Stimulated activated memory B cell treated with anti-CD40 and anti-IgM and Interleukin-4, amounts not matched to agents 10 μg/mL and 1 μg/mL and 100 μg/mL, for 72 hours (primary cell): Measurements from ENCODE around the gene PTPRM.

Experiments used
- ATAC-seq: fragments of 150-1000 bp; cut with Tn5 transposase; 2 replicates; pipeline ENCODE4 v1.10.0; 2021
- H3K27ac Mint-ChIP-seq: one replicate; pipeline ENCODE4 v1.8.0; 2022; ENCODE audit warnings: mild to moderate bottlenecking, mixed read lengths
- H3K27me3 Mint-ChIP-seq: one replicate; pipeline ENCODE4 v1.8.0; 2022; ENCODE audit warnings: mixed read lengths
- H3K36me3 Mint-ChIP-seq: one replicate; pipeline ENCODE4 v1.8.0; 2022; ENCODE audit warnings: mixed read lengths
- H3K4me1 Mint-ChIP-seq: one replicate; pipeline ENCODE4 v1.8.0; 2022; ENCODE audit warnings: mixed read lengths
- H3K4me3 Mint-ChIP-seq: one replicate; pipeline ENCODE4 v1.8.0; 2022; ENCODE audit warnings: mild to moderate bottlenecking, moderate library complexity, mixed read lengths
- H3K9me3 Mint-ChIP-seq: one replicate; pipeline ENCODE4 v1.8.0; 2022; ENCODE audit warnings: mixed read lengths

PTPRM gene

GRCh38 chr18:7558769-7559168 is 8.3 kb upstream of the PTPRM start:
- no peaks in the 10 kb centered on the region for H3K9me3 Mint-ChIP-seq
- H3K4me3 Mint-ChIP-seq, result no peak overlapping the region
- ATAC-seq, result no peak
- no peak overlapping the region for H3K27ac Mint-ChIP-seq
- no peaks in the 10 kb centered on the region for H3K36me3 Mint-ChIP-seq
- no peaks in the 10 kb centered on the region for H3K4me1 Mint-ChIP-seq
- no peaks in the 10 kb centered on the region for H3K27me3 Mint-ChIP-seq

GRCh38 chr18:7559709-7560319 is 7.3 kb upstream of the PTPRM start:
- ATAC-seq, result no peak
- Mint-ChIP-seq H3K27ac (no peak overlapping the region), H3K9me3 (no peaks in the 10 kb centered on the region), H3K4me1 (no peaks in the 10 kb centered on the region), H3K36me3 (no peaks in the 10 kb centered on the region), H3K27me3 (peaks cover 4% of the 10 kb centered on the region), H3K4me3 (no peak overlapping the region)

GRCh38 chr18:7561909-7562460 is 5.1 kb upstream of the PTPRM start:
- Mint-ChIP-seq H3K4me1 (no peaks in the 10 kb centered on the region), H3K27me3 (peaks cover 20% of the 10 kb centered on the region), H3K36me3 (no peaks in the 10 kb centered on the region), H3K4me3 (no peak overlapping the region), H3K27ac (no peak overlapping the region), H3K9me3 (no peaks in the 10 kb centered on the region)
- no peak for ATAC-seq

- Mint-ChIP-seq H3K4me1 (no peaks in the 10 kb centered on the region), H3K27ac (no peak overlapping the region), H3K9me3 (no peaks in the 10 kb centered on the region), H3K27me3 (peaks cover 20% of the 10 kb centered on the region), H3K36me3 (no peaks in the 10 kb centered on the region), H3K4me3 (no peak overlapping the region)
- no peak for ATAC-seq
Measured at GRCh38 chr18:7562491-7562890, 4.6 kb upstream of the PTPRM start.

- no peaks in the 10 kb centered on the region for H3K36me3 Mint-ChIP-seq
- no peak overlapping the region for H3K4me3 Mint-ChIP-seq
- H3K4me1 Mint-ChIP-seq, result no peaks in the 10 kb centered on the region
- no peaks in the 10 kb centered on the region for H3K9me3 Mint-ChIP-seq
- peaks cover 38% of the 10 kb centered on the region for H3K27me3 Mint-ChIP-seq
- no peak for ATAC-seq
- H3K27ac Mint-ChIP-seq, result no peak overlapping the region
Measured at GRCh38 chr18:7565677-7566076, 1.4 kb upstream of the PTPRM start.

GRCh38 chr18:7566244-7566566 is 911 bp upstream of the PTPRM start:
- Mint-ChIP-seq H3K4me3 (no peak overlapping the region), H3K4me1 (no peaks in the 10 kb centered on the region)

GRCh38 chr18:7567474-7568425 is 634 bp downstream of the PTPRM start:
- H3K4me1 Mint-ChIP-seq, result no peaks in the 10 kb centered on the region
- no peaks in the 10 kb centered on the region for H3K9me3 Mint-ChIP-seq
- H3K36me3 Mint-ChIP-seq, result no peaks in the 10 kb centered on the region
- no peak overlapping the region for H3K4me3 Mint-ChIP-seq
- H3K27ac Mint-ChIP-seq, result no peak overlapping the region
- peak; percentile 34 for ATAC-seq
- H3K27me3 Mint-ChIP-seq, result peaks cover 40% of the 10 kb centered on the region

More at GRCh38 chr18:7566244-7566566, 911 bp upstream of the PTPRM start:
- H3K27me3 Mint-ChIP-seq, result peaks cover 40% of the 10 kb centered on the region
- H3K36me3 Mint-ChIP-seq, result no peaks in the 10 kb centered on the region
- ATAC-seq, result no peak
- no peak overlapping the region for H3K27ac Mint-ChIP-seq
- H3K9me3 Mint-ChIP-seq, result no peaks in the 10 kb centered on the region

- H3K9me3 Mint-ChIP-seq, result peaks cover 4% of the 10 kb centered on the region
- no peaks in the 10 kb centered on the region for H3K36me3 Mint-ChIP-seq
- H3K27me3 Mint-ChIP-seq, result peaks cover 40% of the 10 kb centered on the region
- no peak overlapping the region for H3K27ac Mint-ChIP-seq
- peak; percentile 10 for ATAC-seq
- H3K4me3 Mint-ChIP-seq, result no peak overlapping the region
- no peaks in the 10 kb centered on the region for H3K4me1 Mint-ChIP-seq
Measured at GRCh38 chr18:7568426-7568825, 1.3 kb downstream of the PTPRM start.

GRCh38 chr18:7571626-7572025 is 4.5 kb downstream of the PTPRM start:
- Mint-ChIP-seq H3K27ac (no peak overlapping the region), H3K27me3 (peaks cover 20% of the 10 kb centered on the region), H3K9me3 (peaks cover 4% of the 10 kb centered on the region), H3K4me1 (no peaks in the 10 kb centered on the region), H3K36me3 (no peaks in the 10 kb centered on the region), H3K4me3 (no peak overlapping the region)
- no peak for ATAC-seq

GRCh38 chr18:7572822-7573221 is 5.7 kb downstream of the PTPRM start:
- ATAC-seq, result no peak
- H3K4me3 Mint-ChIP-seq, result no peak overlapping the region
- H3K27ac Mint-ChIP-seq, result no peak overlapping the region
- H3K4me1 Mint-ChIP-seq, result no peaks in the 10 kb centered on the region
- peaks cover 20% of the 10 kb centered on the region for H3K27me3 Mint-ChIP-seq
- H3K36me3 Mint-ChIP-seq, result no peaks in the 10 kb centered on the region
- H3K9me3 Mint-ChIP-seq, result peaks cover 4% of the 10 kb centered on the region

GRCh38 chr18:7575465-7576028 is 8.4 kb downstream of the PTPRM start:
- Mint-ChIP-seq H3K4me3 (no peak overlapping the region), H3K27me3 (peaks cover 2% of the 10 kb centered on the region), H3K36me3 (no peaks in the 10 kb centered on the region), H3K9me3 (peaks cover 4% of the 10 kb centered on the region), H3K4me1 (no peaks in the 10 kb centered on the region), H3K27ac (no peak overlapping the region)
- ATAC-seq, result no peak

GRCh38 chr18:7576077-7576476 is 9.0 kb downstream of the PTPRM start:
- Mint-ChIP-seq H3K27ac (no peak overlapping the region), H3K27me3 (no peaks in the 10 kb centered on the region), H3K9me3 (peaks cover 4% of the 10 kb centered on the region), H3K36me3 (no peaks in the 10 kb centered on the region), H3K4me3 (no peak overlapping the region), H3K4me1 (no peaks in the 10 kb centered on the region)
- ATAC-seq, result no peak

- no peaks in the 10 kb centered on the region for H3K4me1 Mint-ChIP-seq
- no peak overlapping the region for H3K4me3 Mint-ChIP-seq
- ATAC-seq, result no peak
- H3K27me3 Mint-ChIP-seq, result no peaks in the 10 kb centered on the region
- no peak overlapping the region for H3K27ac Mint-ChIP-seq
- H3K9me3 Mint-ChIP-seq, result peaks cover 4% of the 10 kb centered on the region
- H3K36me3 Mint-ChIP-seq, result no peaks in the 10 kb centered on the region
Measured at GRCh38 chr18:7576685-7577084, 9.6 kb downstream of the PTPRM start.

GRCh38 chr18:7577706-7578105 is 10.6 kb downstream of the PTPRM start:
- no peaks in the 10 kb centered on the region for H3K27me3 Mint-ChIP-seq
- H3K4me1 Mint-ChIP-seq, result no peaks in the 10 kb centered on the region
- no peak overlapping the region for H3K4me3 Mint-ChIP-seq
- H3K27ac Mint-ChIP-seq, result no peak overlapping the region
- ATAC-seq, result no peak
- peaks cover 4% of the 10 kb centered on the region for H3K9me3 Mint-ChIP-seq
- H3K36me3 Mint-ChIP-seq, result no peaks in the 10 kb centered on the region

GRCh38 chr18:7579176-7579917 is 12.2 kb downstream of the PTPRM start:
- no peak overlapping the region for H3K4me3 Mint-ChIP-seq
- no peak overlapping the region for H3K27ac Mint-ChIP-seq
- no peaks in the 10 kb centered on the region for H3K27me3 Mint-ChIP-seq
- no peak for ATAC-seq
- no peaks in the 10 kb centered on the region for H3K36me3 Mint-ChIP-seq
- H3K4me1 Mint-ChIP-seq, result no peaks in the 10 kb centered on the region
- H3K9me3 Mint-ChIP-seq, result no peaks in the 10 kb centered on the region
